H1 (cell line): ENCODE data around the gene FHIT. TPM values are rescaled to one million over a fixed set of nuclear protein-coding genes. Genes with fewer than 3 reads are reported as not detected.

Experiments
- EP300 ChIP-seq, 2 experiments: IDR thresholded peaks; 1 replicate in 1 of 2; 2 replicates in 1 of 2; pipeline ENCODE4 v1.6.1; 2011 to 2012; ENCODE audit warnings: low read depth in 2 of 2, low read length in 2 of 2, mild to moderate bottlenecking in 2 of 2, borderline replicate concordance in 1 of 2, inconsistent platforms in 1 of 2, moderate library complexity in 1 of 2
- MAFK ChIP-seq: IDR thresholded peaks from 2 replicates; pipeline ENCODE4 v1.6.1; 2012; ENCODE audit warnings: low read depth, mild to moderate bottlenecking, improper control_type of control experiment, low read length
- RFX5 ChIP-seq: IDR thresholded peaks from 2 replicates; pipeline ENCODE4 v1.6.1; 2011; ENCODE audit warnings: low read depth, low read length, improper control_type of control experiment, borderline replicate concordance
- TBP ChIP-seq: IDR thresholded peaks from 2 replicates; pipeline ENCODE4 v1.6.1; 2011; ENCODE audit warnings: low read depth, low read length, improper control_type of control experiment
- polyA plus RNA-seq, 7 experiments: library from polyadenylated mRNA; depleted of rRNA in 3 of 7; stranded (reverse) in 5 of 7; unstranded in 2 of 7; fragments of >200 nt in 5 of 7; fragments of 200-250 nt in 2 of 7; gene quantifications; 1 replicate in 5 of 7; 2 replicates in 1 of 7; 4 replicates in 1 of 7; pipeline versions ENCODE4 v1.2.1 to v1.2.3, GENCODE V29; 2011 to 2013; ENCODE audit warnings: missing spikeins in 2 of 7, mixed read lengths in 2 of 7
- total RNA-seq: library from RNA; stranded (reverse); fragmentation: NEBNext Ultra II Directional; extraction: Animal tissue kit (Norgen Biotek cat#: 25700); gene quantifications from 2 replicates; pipeline ENCODE4 v1.2.1, GENCODE V29; 2021

FHIT gene
- total and polyA plus RNA-seq, 2 of the 8 experiments (the other 6 are each of a cell fraction or from before 2014, with no cell fraction given): 1.2 to 3.2 TPM

DNA sequence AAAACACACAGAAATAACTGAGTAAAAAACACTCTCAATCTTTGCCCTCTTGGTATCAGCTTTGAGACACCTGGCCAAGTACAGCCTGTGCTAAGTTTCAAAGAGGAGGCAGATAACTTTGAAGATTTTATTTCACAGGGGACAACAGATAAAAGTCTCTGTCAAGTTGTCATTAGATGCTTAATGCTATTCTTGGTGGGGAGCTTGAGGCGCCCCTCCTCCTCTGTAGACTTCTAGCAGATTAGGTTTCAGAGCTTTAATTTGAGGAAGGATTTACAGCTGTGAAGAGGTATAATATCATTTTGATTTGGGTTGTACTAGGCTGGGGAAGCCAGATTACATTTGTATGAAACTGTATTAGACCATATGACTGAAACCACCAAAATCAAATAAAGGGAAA is 620.3 kb downstream of the FHIT start (continued):
- TF ChIP-seq TBP: no peak
- TF ChIP-seq MAFK: no peak
- no peak for TF ChIP-seq EP300 (IDR thresholded peaks at IDR 0.05; ENCODE audit: borderline replicate concordance in 1 of 2, low read depth in 2 of 2, low read length in 2 of 2)
- no peak for TF ChIP-seq RFX5
